LNCaP clone FGC (cell line): ENCODE results near the gene CTPS1.

Experiments
- DNase-seq: peaks from one replicate; pipeline ENCODE4 v3.0.0-alpha.2; 2011; ENCODE audit warnings: low read depth
- H3K4me3 ChIP-seq: 2 replicates; pipeline ENCODE4 v1.5.1; 2011; ENCODE audit warnings: mild to moderate bottlenecking, low read depth, low read length, control low read depth
- TF ChIP-seq, protein P1 (sequence below): IDR thresholded peaks from 2 replicates; pipeline ENCODE4 v1.5.1; 2012; ENCODE audit warnings: mild to moderate bottlenecking; ENCODE audit not compliant: control insufficient read depth, insufficient read depth; ENCODE audit errors: extremely low read depth

CTPS1 gene

DNA sequence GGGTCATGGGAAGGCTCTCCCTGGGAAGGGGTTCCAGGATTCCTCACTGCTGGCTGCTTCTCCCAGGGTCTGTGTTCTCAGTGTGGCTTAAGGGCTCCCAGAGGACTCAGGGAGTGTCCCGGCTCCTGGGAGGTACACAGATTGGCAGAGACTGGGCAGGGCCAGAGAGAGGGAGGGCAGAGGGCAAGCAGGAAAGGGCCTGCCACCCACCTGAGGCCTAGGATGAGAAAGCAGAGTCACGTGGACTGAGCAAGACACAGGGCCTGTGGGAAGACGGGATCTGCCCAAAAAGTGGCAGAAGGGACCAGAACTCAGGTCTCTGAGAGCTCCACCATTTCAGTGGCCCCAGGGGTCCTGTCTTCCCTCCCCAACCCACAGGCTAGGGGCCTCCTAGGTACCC, 41.2 kb downstream of the CTPS1 start:
- no peak for DNase-seq
- TF ChIP-seq, protein P1, sequence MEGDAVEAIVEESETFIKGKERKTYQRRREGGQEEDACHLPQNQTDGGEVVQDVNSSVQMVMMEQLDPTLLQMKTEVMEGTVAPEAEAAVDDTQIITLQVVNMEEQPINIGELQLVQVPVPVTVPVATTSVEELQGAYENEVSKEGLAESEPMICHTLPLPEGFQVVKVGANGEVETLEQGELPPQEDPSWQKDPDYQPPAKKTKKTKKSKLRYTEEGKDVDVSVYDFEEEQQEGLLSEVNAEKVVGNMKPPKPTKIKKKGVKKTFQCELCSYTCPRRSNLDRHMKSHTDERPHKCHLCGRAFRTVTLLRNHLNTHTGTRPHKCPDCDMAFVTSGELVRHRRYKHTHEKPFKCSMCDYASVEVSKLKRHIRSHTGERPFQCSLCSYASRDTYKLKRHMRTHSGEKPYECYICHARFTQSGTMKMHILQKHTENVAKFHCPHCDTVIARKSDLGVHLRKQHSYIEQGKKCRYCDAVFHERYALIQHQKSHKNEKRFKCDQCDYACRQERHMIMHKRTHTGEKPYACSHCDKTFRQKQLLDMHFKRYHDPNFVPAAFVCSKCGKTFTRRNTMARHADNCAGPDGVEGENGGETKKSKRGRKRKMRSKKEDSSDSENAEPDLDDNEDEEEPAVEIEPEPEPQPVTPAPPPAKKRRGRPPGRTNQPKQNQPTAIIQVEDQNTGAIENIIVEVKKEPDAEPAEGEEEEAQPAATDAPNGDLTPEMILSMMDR, result no peak

DNA sequence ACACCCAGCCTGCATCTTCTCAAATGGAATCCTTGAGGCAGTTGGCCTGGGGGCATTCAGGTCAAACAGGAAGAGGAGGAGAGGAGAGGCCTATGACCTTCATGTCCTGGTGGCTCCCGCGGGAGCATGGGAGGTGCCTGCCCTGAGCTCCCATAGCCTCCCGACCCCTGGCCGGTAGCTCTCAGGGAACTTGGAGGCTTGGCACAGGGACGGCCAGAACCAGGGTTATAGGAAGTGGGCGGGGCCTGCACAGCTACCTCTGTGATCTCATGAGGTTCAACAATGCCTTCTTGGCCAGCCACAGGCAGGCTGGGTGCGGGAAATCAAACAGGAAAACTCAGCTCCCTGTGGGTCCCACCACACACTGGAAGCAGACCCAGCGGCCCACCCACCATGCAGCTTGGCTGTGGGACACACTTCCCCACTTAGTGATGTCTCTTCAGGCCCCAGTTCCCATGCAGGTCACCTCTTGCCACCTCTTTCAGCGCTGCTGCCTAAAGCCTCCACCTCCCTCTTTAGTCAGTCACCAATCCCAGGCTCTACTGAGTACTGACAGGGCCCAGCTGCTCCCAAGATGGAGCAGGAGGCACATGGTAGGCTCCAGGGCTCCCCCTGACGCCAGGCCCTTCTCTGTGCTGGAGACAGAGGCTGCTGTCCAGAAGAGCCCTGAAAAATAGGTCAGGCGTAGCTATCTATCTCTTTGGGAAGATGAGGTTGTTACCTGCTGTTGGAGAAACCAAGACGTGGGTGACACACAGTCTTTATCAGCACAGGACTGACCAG, 42.2 kb downstream of the CTPS1 start, which contains the start of gene SLFNL1:
Gene SLFNL1 (minus strand): TSS at position 200 of the 783 bp plus-strand sequence. CDS start 1,065 bp downstream, outside the sequence.
- TF ChIP-seq, protein P1, result no peak
- H3K4me3 ChIP-seq, result no peak within 1 kb of the TSS
- no peak for DNase-seq

More for the DNA sequence above, 41.2 kb downstream of the CTPS1 start:
- H3K4me3 ChIP-seq, result no peak overlapping the region

DNA sequence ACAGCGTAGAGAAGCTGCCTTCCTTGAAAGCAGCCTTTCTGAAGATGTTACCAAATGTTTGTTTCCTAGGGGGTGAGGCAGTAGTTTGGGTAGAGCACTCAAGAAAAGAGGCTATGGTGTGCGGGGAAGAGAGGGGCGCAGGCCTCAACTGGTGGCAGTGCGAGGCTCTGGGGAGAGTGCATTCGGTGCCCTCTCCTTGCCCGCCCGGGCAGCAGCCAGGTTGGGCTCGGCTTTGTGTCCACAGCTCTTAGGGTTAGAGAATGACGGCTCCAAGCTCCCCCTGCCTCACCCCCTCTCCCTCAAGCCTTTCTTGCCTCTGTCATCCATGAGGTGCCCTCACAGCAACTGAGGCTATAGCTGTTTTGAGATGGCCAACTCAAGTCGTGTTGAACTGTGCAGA, 42.9 kb downstream of the CTPS1 start:
- no peak overlapping the region for H3K4me3 ChIP-seq
- TF ChIP-seq, protein P1, result no peak
- no peak for DNase-seq

DNA sequence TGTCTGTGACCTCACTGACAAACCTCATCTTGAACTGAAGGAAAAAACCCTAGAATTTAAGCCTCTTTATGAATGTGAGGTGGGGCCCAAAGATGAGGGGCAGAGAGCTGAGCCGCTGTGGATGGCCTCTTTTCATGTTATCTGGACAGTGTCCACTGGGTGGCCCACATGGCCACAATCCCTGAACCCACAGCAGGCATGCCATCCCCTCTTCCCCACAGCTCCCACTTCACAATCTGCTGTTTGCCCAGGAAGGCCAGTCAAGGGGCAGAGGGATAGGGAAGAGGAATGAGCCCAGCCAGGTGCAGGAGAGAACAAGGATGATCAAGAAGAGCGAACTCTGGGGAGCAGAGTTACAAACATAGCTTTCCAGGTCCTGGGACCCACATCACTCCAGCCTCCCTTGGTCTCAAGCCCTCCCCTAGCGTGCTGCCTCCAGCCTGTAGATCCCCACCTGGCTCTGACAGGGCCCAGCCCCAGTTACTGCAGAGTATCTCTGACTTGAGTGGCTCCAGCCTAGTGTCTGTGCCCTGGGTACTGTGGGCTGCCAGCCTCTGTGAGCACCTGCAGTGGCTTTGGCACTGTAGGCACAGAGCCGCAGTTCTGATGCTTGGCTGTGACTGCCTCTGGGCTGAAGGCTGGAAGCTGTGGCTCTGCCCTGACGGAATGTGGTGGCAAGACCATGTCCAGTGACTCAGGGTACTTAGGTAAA, 43.9 kb downstream of the CTPS1 start:
- DNase-seq, result no peak
- TF ChIP-seq, protein P1, result peak; percentile 23; the same call in 1 of the 2 replicates
- H3K4me3 ChIP-seq, result no peak overlapping the region

DNA sequence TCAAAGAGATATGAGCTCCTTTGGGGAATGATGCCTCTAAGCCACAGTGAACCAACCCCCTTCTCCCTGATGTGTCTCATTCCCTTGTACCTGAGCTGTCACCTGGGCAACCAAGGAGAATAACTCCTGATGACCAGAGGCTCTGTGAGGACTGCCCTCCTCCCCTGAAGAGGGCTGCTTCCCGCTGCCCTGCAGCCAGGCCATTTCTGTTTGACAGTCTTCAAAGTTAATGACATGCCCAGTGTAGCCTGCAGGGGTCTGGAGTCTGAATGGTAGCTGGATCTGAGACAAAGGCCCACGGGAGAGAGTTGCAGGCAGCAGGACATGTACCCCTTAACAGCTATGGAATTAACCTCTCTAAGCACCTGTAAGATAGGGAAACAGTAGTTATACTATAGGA, 45.5 kb downstream of the CTPS1 start:
- TF ChIP-seq, protein P1, result no peak
- no peak overlapping the region for H3K4me3 ChIP-seq
- no peak for DNase-seq

DNA sequence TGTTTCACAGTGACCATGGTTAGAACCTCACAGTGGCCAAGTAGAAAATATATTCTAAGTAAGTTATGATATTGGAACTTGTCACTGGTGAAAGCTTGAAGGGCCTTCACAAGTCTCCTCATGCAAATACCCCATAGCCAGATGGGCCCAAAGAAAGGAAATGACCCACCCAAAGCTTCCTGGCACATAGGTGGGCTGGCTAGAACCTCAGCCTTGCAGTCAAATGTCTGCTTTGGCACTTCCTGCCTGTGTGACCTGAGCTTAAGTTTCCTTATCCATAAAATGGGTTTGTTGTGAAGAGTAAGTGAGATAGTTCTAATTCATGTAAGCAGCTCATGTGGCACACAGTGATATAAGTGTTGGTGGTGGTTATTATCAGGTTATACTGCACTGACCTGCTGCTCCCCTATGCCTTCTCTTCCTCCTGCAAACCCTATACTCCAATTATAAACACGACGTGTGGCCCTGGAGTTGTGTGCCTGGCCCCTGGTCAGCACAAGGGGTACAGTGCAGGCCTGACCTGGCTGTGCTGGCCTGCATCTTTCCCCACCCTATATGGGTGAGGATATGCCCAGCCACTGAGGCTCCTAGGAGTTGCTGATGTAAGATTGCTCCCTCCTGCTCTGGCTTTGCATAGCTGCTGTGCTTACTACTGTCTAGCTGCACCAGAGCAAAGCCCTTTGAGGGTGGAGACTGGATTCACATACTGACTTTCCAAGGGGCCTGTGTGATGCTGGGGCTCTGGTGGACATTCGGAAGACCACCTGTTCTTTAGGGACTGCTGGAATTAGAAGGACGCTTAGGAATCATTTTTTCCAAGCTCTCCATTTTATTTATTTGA, 46.7 kb downstream of the CTPS1 start:
- TF ChIP-seq, protein P1, result no peak
- no peak overlapping the region for H3K4me3 ChIP-seq
- DNase-seq, result no peak
